Measurements from ENCODE around the gene TMEM145. TPM values are rescaled to one million over a fixed set of nuclear protein-coding genes. Genes with fewer than 3 reads are reported as not detected.

TMEM145 gene
- total and polyA plus RNA-seq, 8 donors: 0.21 to 1.6 (median 0.89) TPM

DNA sequence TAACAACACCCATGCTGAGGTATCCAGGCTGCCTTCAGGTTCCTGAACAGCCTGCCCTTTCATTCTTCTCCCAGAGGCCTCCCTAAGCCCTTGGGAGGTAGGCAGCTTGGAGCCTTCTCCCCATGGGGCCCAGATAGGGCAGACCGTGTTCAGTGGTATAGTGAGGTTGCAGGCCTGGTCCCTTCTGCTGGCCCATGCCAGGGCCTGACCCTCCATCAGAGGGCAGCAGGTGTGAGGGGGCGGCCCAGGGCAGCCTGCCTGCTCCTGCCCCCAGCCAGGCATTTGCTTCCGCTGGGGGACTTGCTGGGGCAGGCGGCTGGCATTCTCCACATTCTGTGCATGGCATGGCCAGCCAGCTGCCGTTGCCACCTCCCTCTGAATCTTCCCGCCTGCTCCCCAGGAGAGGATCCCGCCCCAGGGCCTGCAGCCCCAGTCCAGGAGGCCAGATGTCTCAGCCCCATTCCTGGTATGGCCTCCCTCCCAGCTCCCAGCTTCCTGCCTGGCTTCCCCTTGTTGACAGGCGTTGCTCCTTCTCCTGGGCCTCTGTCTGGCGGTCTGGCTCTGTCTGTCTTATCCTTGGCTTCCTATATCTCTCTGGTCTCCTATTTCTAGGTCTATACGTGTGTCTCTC, 35.2 kb upstream of the TMEM145 start:
- Histone ChIP-seq H3K27me3 (no peaks in the 10 kb centered on the region), H3K4me3 (no peak overlapping the region), H3K27ac (peak overlapping the region; percentile 89 to 94), H3K36me3 (peaks cover 0 to 29% of the 10 kb centered on the region in 2 donors), H3K9me3 (no peaks in the 10 kb centered on the region), H3K4me1 (peaks cover 54 to 77% of the 10 kb centered on the region in 2 donors)
- ATAC-seq: no peak
- TF ChIP-seq CTCF (IDR thresholded peaks at IDR 0.05): no peak
- intact Hi-C loops (cut with DNase I): no loop called here
- DNase-seq: no peak

DNA sequence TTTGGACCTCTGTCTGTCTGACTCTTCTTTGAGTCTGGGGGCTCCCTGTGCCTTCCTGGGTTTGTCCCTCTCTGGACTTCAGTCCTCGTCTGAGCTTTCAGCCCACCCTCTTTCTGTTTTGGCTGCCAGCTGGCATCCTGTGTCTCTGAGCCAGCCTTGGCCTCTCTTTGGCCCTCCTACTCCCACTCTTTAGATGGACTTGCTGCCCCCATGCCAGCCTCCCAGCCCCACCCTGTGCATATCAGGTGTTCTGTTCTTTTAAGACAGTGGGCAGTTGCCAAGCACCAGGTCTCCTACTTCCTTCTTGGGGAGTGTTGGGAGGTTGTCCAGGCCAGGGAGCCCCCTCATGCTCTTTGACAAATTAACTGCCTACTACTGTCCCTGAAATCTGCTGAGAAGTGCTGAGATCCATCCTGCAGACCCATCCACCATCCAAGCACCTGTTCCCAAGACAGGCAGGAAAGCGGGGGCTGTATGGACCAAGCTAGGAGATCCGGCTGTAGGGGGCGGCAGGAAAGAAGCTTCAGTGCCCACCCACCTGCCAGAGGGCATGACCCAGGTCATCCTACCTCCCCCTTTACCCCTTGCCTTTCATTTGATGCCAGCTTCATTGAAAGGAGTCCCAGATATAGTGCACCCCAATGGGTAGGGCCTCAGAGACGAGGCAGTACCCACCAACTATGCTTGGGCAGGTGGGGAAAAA, 34.5 kb upstream of the TMEM145 start:
- Histone ChIP-seq H3K4me1 (peaks cover 60 to 83% of the 10 kb centered on the region in 2 donors), H3K27ac (peak overlapping the region; percentile 89 to 94), H3K36me3 (peaks cover 0 to 23% of the 10 kb centered on the region in 2 donors), H3K4me3 (no peak overlapping the region), H3K27me3 (no peaks in the 10 kb centered on the region), H3K9me3 (no peaks in the 10 kb centered on the region)
- intact Hi-C loops (cut with DNase I): no loop called here
- DNase-seq (no peak), ATAC-seq (no peak)
- TF ChIP-seq CTCF (IDR thresholded peaks at IDR 0.05): no peak

DNA sequence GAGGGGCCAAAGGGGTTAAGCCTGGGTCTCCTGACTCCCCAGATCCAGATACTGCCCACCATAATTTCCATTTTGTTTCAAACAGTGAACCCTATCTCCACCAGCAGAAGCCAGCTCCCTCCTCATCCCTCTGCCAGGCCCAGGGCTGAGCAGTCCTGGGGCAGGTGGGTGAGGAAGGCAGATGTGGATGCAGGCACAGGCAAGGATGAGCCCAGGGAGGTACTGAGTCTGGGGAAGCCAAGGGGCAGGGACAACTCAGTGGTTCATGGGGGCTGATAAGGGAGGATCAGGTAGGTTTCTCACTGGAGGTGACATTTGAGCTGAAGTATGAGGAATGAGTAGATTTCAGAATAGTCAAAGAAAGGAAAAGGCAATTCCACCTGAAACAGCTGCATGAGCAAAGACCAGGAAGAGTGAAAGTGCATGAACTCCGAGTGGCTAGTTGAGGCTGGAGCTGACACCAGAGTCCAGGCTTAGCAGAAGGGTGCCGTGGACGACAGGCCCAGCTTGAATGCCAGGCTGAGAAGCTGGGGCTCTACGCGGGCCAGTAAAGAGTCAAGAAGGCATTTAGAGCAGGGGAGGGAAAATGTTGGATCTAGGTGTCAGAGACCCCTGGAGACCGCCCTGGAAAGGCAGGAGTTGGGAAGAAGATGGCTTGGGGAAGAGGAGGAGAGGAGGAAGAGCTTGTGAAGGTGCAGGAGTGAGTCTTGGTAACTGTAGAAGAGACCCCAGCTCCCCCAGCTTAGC, 33.8 kb upstream of the TMEM145 start:
- ATAC-seq (no peak), DNase-seq (no peak)
- Histone ChIP-seq H3K9me3 (no peaks in the 10 kb centered on the region), H3K27me3 (no peaks in the 10 kb centered on the region), H3K4me3 (peak overlapping the region; percentile 75 to 76), H3K27ac (peak overlapping the region; percentile 89 to 94), H3K36me3 (peaks cover 0 to 15% of the 10 kb centered on the region in 2 donors), H3K4me1 (peaks cover 60 to 83% of the 10 kb centered on the region in 2 donors)
- TF ChIP-seq CTCF (IDR thresholded peaks at IDR 0.05): no peak
- intact Hi-C loops (cut with DNase I): no loop called here

DNA sequence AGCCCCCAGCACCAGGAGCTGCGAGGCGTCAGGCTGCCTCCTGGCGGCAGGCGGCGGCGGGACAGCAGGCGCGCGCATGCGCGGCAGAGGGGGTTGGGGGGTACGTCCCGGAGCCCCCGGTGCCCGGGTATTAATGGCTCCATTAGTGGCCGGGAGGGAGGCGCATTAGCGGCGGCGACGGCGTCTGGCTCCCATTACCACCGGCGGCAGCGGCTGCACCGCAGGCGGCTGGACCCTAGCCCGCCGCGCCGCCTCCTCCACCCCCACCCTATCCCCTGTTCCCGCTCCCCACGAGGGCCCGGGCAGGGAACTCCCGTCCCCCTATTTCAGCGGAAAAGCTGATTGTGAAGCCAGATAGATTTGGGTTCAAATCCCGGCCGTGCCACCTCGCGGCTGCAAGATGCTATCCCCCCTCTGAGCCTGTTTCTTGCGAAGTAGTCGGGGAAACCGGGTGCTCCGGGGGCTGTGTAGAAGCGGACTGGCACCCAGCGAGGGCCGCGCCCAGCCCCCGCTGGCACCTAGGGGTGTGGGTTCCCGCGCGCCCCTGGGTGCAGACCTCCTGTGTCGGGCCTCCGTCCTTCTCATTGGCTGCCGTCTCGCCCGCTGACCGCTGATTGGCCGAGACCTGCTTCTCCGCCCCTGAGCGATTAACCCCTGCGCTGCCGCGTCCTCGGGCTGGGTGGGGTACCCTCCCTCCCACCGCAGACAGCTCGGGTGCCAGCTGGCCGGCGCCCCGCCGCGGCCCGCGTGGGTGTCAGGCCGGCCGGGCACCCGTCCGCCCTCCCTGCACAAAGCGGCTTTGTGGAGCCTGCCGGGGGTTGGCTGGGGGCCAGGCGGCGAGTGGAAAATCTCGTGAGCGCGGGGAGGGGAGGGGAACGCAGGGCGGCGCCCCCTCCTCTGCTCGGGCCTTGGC, 33.0 kb upstream of the TMEM145 start:
- intact Hi-C loops (cut with DNase I): no loop called here
- Histone ChIP-seq H3K36me3 (peaks cover 0 to 7% of the 10 kb centered on the region in 2 donors), H3K9me3 (no peaks in the 10 kb centered on the region), H3K27me3 (no peaks in the 10 kb centered on the region), H3K4me3 (peak overlapping the region; percentile 75 to 76), H3K27ac (peak overlapping the region; percentile 89 to 94), H3K4me1 (peaks cover 57 to 82% of the 10 kb centered on the region in 2 donors)
- peak; percentile 73 to 88 for TF ChIP-seq CTCF (IDR thresholded peaks at IDR 0.05)
- DNase-seq (peak; percentile 83 to 93 (median 90)), ATAC-seq (peak; percentile 62)
